Skeletal muscle tissue (tissue), 4 donors: ENCODE results near the gene DIP2C. TPM values are rescaled to one million over a fixed set of nuclear protein-coding genes. Genes with fewer than 3 reads are reported as not detected.

Experiments
- H3K27ac ChIP-seq: one replicate; pipeline ENCODE4 v1.7.0; 2013; ENCODE audit warnings: mild to moderate bottlenecking, low read depth, low read length, inconsistent platforms
- H3K27me3 ChIP-seq, 3 donors: one replicate each; pipeline ENCODE4 v1.7.0; 2013; ENCODE audit warnings: low read length in 3 of 3; ENCODE audit not compliant: control insufficient read depth in 3 of 3, insufficient read depth in 3 of 3
- H3K36me3 ChIP-seq, 3 donors: one replicate each; pipeline ENCODE4 v1.7.0; 2013; ENCODE audit warnings: low read length in 3 of 3; ENCODE audit not compliant: control insufficient read depth in 3 of 3, insufficient read depth in 3 of 3
- H3K4me1 ChIP-seq, 3 donors: one replicate each; pipeline ENCODE4 v1.7.0; 2013; ENCODE audit warnings: low read length in 3 of 3, mild to moderate bottlenecking in 3 of 3; ENCODE audit not compliant: control insufficient read depth in 3 of 3, insufficient read depth in 3 of 3
- H3K4me3 ChIP-seq, 3 donors: one replicate each; pipeline ENCODE4 v1.7.0; 2013; ENCODE audit warnings: low read length in 3 of 3
- H3K9ac ChIP-seq, 3 donors: one replicate each; pipeline ENCODE4 v1.7.0; 2013; ENCODE audit warnings: low read length in 3 of 3, mild to moderate bottlenecking in 3 of 3, moderate library complexity in 2 of 3, low read depth in 1 of 3
- H3K9me3 ChIP-seq, 3 donors: one replicate each; pipeline ENCODE4 v1.7.0; 2013; ENCODE audit warnings: low read length in 3 of 3; ENCODE audit not compliant: control insufficient read depth in 3 of 3
- total RNA-seq: library from RNA; depleted of rRNA; stranded (reverse); fragments of >200 nt; gene quantifications from one replicate; pipeline ENCODE4 v1.2.3, GENCODE V29; 2014
- donor health status: Osteomylitis.

The DIP2C gene
- total RNA-seq, 1 donor from 2014 or later, result 18.8 TPM

DNA sequence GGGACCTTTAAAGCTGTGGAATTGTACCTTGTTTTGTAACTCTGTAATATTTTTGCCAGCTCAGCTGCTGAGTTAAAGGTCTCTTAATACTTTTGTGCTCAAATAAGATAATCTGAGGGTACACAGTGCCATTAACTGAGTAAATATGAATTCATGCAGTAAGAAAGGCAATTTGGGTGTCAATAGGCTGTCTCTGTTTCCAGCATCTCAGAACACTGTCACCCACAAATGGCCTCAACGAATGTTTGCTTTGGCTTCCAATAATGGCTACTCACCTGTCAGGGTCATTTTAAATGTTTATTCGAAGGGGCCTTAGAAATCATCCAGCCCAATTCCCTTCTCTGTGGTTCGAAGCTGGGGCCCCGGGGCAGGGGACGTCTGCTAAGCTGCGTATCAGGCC is 328.8 kb downstream of the DIP2C start:
- no peaks in the 10 kb centered on the region for H3K4me1 ChIP-seq
- no peaks in the 10 kb centered on the region for H3K9me3 ChIP-seq
- no peaks in the 10 kb centered on the region for H3K27me3 ChIP-seq
- H3K27ac ChIP-seq, result no peak overlapping the region
- H3K9ac ChIP-seq, result no peak overlapping the region
- peaks cover 60 to 80% (median 69%) of the 10 kb centered on the region in 3 donors for H3K36me3 ChIP-seq
- no peak overlapping the region for H3K4me3 ChIP-seq

DNA sequence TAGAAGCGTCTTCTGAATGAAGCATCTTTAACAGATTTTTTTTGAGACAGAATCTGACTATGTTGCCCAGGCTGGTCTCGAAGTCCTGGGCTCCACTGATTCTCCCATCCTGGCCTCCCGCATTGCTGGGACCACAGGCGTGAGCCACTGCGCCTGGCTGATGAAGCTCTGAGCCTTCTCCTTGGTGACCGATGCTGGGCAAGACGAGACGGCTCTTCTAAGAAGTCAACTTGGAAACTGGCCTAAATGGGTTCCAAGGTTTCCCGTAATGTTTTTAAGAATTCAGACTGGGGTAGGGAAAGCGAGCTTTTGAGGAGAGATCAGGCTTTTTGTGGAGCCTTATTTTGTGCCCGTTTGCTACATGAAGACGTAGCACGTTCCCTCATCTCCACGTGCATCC is 329.7 kb downstream of the DIP2C start:
- Histone ChIP-seq H3K9me3 (no peaks in the 10 kb centered on the region), H3K4me1 (no peaks in the 10 kb centered on the region), H3K36me3 (peaks cover 56 to 82% (median 70%) of the 10 kb centered on the region in 3 donors)

DNA sequence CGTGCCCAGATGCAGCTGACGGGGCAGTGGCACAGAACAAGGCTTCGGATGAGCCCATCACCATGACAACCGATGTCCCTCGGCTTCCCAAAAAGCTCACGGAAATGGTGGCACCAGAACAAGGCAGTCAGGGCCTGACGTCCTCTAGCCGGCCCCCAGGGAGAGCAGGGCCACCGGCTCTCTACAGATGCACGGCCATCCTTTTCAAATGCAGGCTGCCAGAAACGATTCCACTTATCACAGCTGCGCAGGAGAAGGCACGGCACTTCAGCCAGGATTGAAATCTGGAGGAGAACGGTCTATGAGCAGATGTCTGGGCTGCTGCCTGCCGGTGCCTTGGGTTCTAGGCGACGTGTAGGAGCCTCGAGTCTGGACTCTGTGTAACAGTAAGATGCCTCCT is 330.4 kb downstream of the DIP2C start:
- no peak overlapping the region for H3K9ac ChIP-seq
- H3K4me3 ChIP-seq, result no peak overlapping the region
- no peaks in the 10 kb centered on the region for H3K9me3 ChIP-seq
- no peaks in the 10 kb centered on the region for H3K4me1 ChIP-seq
- peaks cover 57 to 82% (median 70%) of the 10 kb centered on the region in 3 donors for H3K36me3 ChIP-seq
- H3K27ac ChIP-seq, result no peak overlapping the region
- H3K27me3 ChIP-seq, result no peaks in the 10 kb centered on the region

More for the DNA sequence above, 329.7 kb downstream of the DIP2C start:
- no peaks in the 10 kb centered on the region for H3K27me3 ChIP-seq
- no peak overlapping the region for H3K4me3 ChIP-seq
- H3K9ac ChIP-seq, result no peak overlapping the region
- no peak overlapping the region for H3K27ac ChIP-seq

DNA sequence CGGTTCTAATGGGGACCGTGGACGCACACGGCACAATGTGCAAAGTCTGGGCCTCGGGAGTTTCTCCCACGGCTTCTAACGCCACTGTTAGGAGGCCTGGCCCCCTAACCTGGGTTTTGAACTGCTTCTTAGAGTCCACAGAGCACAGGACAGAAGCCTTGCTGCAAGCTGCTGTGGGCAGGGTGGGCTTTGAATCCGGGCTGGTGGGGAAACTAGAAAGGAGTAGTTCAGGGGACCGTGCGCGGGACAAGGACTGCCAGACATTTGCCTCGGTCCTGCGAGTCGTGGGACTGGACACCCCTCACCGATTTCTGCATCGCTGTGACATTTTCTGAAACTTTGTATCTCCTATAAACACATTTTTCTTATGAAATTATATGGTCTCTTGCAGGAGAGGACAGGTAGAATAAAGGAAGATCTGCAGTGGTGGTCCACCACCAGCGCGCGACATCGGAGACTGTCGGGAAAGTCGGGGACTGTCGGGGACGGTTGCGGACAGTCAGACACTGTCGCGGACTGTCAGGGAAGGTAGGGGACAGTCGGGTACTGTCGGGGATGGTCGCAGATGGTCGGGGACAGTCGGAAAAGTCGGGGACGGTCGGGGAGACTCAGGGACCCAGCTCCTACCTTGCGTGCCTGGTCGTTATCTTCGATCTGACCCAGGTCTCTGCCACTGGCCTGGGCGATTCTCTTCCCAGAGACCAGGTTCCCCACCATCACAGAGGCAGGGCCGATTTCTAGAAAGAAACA is 332.1 kb downstream of the DIP2C start:
- H3K27me3 ChIP-seq, result no peaks in the 10 kb centered on the region
- H3K36me3 ChIP-seq, result peaks cover 58 to 82% (median 72%) of the 10 kb centered on the region in 3 donors
- no peak overlapping the region for H3K9ac ChIP-seq
- no peak overlapping the region for H3K4me3 ChIP-seq
- H3K27ac ChIP-seq, result no peak overlapping the region
- no peaks in the 10 kb centered on the region for H3K4me1 ChIP-seq
- no peaks in the 10 kb centered on the region for H3K9me3 ChIP-seq

DNA sequence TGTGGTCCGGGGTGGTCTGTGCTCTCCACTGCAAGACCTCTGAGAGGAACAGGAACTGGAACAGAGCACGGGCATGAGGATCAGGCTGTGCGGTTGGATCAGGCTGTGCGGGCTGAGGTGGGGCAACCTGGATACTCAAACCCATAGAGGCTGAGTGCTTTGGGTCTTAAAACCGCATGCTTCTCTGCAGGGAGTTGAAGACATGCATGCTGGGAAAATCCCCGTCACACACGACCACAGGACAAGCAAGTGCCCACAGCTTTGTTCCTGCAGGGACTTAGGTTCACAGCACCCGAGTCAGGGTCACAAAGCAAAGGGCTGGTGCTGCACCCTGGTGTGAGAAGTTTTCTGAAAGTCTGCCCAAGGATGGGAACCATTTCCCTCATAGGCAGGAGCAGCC is 333.0 kb downstream of the DIP2C start:
- no peak overlapping the region for H3K9ac ChIP-seq
- H3K27ac ChIP-seq, result no peak overlapping the region
- H3K9me3 ChIP-seq, result no peaks in the 10 kb centered on the region
- H3K4me3 ChIP-seq, result no peak overlapping the region
- H3K27me3 ChIP-seq, result no peaks in the 10 kb centered on the region
- H3K36me3 ChIP-seq, result peaks cover 50 to 74% (median 68%) of the 10 kb centered on the region in 3 donors
- H3K4me1 ChIP-seq, result no peaks in the 10 kb centered on the region

DNA sequence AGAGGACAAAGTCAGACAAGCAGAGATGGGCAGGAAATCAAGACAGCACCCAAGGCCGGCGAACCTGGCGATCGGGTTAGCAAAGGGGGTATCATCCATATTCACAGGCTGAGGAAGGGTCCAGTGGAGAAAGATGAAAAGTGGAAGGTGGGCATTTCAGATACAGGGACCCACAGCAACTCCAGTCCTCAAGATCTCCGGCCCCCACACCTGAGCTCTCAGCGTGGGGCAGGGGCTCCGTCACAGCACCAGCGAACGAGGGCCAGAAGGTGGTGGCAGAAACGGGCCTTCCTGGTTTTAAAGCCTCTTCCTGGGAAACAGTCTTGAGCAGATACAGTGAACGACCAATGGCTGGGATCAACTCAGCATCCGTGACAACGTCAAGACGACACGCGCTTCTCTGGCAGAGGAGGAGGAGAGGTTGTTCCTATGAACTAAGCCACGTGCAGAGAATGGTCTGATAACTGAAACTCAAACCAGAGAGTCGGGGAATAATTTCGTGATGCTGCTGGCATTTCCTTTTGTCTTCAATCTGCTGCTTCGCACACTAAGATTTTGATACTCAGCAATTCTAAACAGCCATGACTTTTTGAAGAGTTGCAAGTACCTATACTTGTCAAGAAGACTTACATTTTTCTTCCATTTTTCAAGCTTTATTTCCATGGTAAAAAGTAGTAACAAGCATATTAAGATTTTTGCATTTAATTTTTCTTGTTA is 334.4 kb downstream of the DIP2C start:
- Histone ChIP-seq H3K9me3 (no peaks in the 10 kb centered on the region), H3K27me3 (no peaks in the 10 kb centered on the region), H3K27ac (no peak overlapping the region), H3K4me1 (no peaks in the 10 kb centered on the region), H3K4me3 (no peak overlapping the region), H3K9ac (no peak overlapping the region), H3K36me3 (peaks cover 47 to 63% (median 60%) of the 10 kb centered on the region in 3 donors)

DNA sequence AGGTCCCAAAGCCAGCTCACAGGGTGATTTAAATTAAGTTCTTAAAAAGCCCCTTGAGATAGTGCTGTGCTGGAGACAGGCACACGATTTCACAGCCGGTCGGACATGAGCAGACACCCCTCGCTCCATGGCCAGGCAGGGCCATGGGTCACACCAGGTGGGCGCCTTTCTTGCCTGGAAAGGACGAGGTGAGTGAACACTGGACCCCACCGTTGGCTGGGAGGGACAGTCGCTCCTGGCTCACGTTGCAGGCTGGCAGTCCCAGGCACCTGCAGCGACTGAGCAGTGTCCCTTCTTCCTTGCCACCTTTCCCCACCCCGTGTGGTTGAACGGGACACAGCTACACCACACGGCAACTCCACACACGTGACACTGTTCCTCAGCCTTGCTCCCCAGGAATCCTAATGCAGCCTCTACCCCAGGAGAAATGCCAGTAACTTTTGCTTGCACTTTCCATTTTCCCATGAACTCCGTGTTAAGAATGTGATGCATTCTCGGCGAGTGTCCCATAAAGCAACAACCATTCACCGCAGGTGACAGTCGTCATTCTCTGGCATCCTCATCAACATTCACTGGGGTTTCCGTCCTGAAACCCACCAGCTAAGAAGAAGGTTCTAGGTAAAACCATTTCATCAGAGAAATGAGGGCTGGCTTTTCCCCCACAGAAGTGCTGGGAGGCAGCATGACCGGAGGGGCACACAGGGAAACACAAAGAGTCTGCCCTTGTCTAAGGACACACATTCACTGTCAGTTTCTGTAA is 336.8 kb downstream of the DIP2C start:
- H3K4me3 ChIP-seq, result no peak overlapping the region
- H3K9me3 ChIP-seq, result no peaks in the 10 kb centered on the region
- H3K36me3 ChIP-seq, result peaks cover 54 to 68% (median 65%) of the 10 kb centered on the region in 3 donors
- no peaks in the 10 kb centered on the region for H3K4me1 ChIP-seq
- H3K9ac ChIP-seq, result no peak overlapping the region
- no peaks in the 10 kb centered on the region for H3K27me3 ChIP-seq
- no peak overlapping the region for H3K27ac ChIP-seq

DNA sequence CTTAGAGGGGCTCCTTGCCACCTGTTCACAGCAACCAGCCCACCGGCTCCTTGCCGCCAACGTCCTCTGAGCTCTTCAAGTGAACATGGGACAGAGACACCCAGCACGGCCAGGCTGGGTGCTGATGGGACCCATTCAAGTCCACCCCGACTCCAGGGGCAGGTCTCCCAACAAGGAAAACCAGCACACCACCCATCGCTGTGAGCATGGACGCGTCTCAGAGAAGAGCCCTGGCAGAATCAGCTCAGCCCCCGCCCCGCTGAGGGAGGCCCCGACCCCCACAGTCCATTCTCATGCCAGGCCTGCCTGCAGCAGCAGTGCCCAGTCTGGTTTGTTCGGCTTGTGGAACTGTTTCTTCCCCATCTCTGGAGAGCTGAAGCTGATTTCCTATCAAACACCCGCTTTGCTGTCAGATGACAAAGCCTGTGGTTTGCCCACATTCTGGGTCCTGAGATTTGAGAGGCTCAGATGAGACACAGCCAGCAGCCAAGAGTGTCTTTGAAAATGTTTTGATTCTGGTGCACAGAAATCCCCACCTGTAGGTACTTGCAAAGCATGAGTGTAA is 337.6 kb downstream of the DIP2C start:
- Histone ChIP-seq H3K27ac (no peak overlapping the region), H3K9ac (no peak overlapping the region), H3K27me3 (no peaks in the 10 kb centered on the region), H3K9me3 (no peaks in the 10 kb centered on the region), H3K4me3 (no peak overlapping the region), H3K4me1 (no peaks in the 10 kb centered on the region), H3K36me3 (peaks cover 47 to 60% (median 57%) of the 10 kb centered on the region in 3 donors)

DNA sequence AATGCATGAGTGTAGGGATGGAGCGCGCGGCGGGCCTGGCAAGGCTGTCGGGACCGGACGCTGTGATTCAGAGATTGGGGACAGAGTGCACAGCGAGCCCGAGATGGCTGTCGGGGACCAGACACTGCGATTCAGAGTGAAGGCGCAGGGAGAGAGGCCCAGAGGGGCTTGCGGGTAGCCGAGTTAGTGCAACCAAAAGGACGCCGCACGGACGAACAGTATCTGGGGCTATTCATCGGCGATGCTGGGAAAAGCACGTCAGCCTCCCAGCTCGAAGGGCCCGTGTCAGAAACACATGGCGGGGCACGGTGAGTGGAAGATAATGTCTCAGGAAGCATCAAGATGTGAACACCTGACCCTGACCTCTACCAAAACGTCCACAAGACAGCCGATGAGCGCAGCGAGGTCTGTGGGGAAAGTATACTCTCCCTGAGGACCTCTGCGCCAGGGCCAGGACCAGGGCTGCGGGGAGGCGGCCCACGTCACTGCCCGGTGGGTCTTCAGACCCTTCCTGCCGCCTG is 338.4 kb downstream of the DIP2C start:
- Histone ChIP-seq H3K4me1 (no peaks in the 10 kb centered on the region), H3K4me3 (no peak overlapping the region), H3K9ac (no peak overlapping the region), H3K27ac (no peak overlapping the region), H3K27me3 (no peaks in the 10 kb centered on the region), H3K36me3 (peaks cover 39 to 52% (median 51%) of the 10 kb centered on the region in 3 donors), H3K9me3 (no peaks in the 10 kb centered on the region)
